GM19239 (cell line): ENCODE measurements around the gene RASAL2.
A peak's percentile ranks its signal among the peaks of the same experiment; 100 is the strongest.
"Not testable (repeated sequence)": the region's sequence is repeated elsewhere in the genome, so short reads cannot be mapped to it uniquely, and the experiment has no call there.

Source experiments
- DNase-seq: peaks from one replicate; pipeline ENCODE4 v3.0.0; 2011; ENCODE audit warnings: low spot score; ENCODE audit not compliant: insufficient read length
- FAIRE-seq: peaks from 2 replicates; lab custom pipeline; 2011; peaks lifted over from hg19 to GRCh38; lab: Jason Lieb, UNC

Gene RASAL2

GRCh38 chr1:178066908-178067614, 26.8 kb upstream of the RASAL2 start:
- no peak for DNase-seq
- peak; percentile 11 for FAIRE-seq

GRCh38 chr1:178071811-178072210, 22.1 kb upstream of the RASAL2 start:
- no peak for DNase-seq
- no peak for FAIRE-seq

GRCh38 chr1:178072326-178072725, 21.6 kb upstream of the RASAL2 start:
- DNase-seq, result no peak
- FAIRE-seq, result no peak

GRCh38 chr1:178075333-178075732, 18.6 kb upstream of the RASAL2 start:
- FAIRE-seq (no peak), DNase-seq (no peak)

GRCh38 chr1:178076607-178077006, 17.3 kb upstream of the RASAL2 start:
- DNase-seq, result no peak
- FAIRE-seq, result no peak

- FAIRE-seq (no peak), DNase-seq (no peak)
Observed at GRCh38 chr1:178077917-178078316, 16.0 kb upstream of the RASAL2 start.

GRCh38 chr1:178086294-178086693, 7.6 kb upstream of the RASAL2 start:
- FAIRE-seq, result no peak
- DNase-seq, result no peak

- FAIRE-seq, result no peak
Observed at GRCh38 chr1:178086766-178087165, 7.1 kb upstream of the RASAL2 start.

GRCh38 chr1:178088651-178089050, 5.3 kb upstream of the RASAL2 start:
- DNase-seq, result no peak
- FAIRE-seq, result no peak

More at GRCh38 chr1:178086766-178087165, 7.1 kb upstream of the RASAL2 start:
- DNase-seq, result no peak

GRCh38 chr1:178091454-178091853, 2.5 kb upstream of the RASAL2 start:
- DNase-seq, FAIRE-seq: not testable (repeated sequence)

GRCh38 chr1:178091986-178092745, 1.7 kb upstream of the RASAL2 start:
- DNase-seq, result no peak
- no peak for FAIRE-seq

- FAIRE-seq, result no peak
- no peak for DNase-seq
Observed at GRCh38 chr1:178092878-178093493, 918 bp upstream of the RASAL2 start.

GRCh38 chr1:178093494-178093950, 382 bp upstream of the RASAL2 start:
- FAIRE-seq (no peak), DNase-seq (peak; percentile 87)

- FAIRE-seq (no peak), DNase-seq (no peak)
Observed at GRCh38 chr1:178094739-178095645, 1.1 kb downstream of the RASAL2 start.

- FAIRE-seq (no peak), DNase-seq (no peak)
Observed at GRCh38 chr1:178096421-178096820, 2.5 kb downstream of the RASAL2 start.

- DNase-seq, result no peak
- no peak for FAIRE-seq
Observed at GRCh38 chr1:178098262-178098661, 4.4 kb downstream of the RASAL2 start.

GRCh38 chr1:178101266-178101630, 7.3 kb downstream of the RASAL2 start:
- no peak for FAIRE-seq
- no peak for DNase-seq

- FAIRE-seq, result no peak
- DNase-seq, result no peak
Observed at GRCh38 chr1:178101654-178102053, 7.8 kb downstream of the RASAL2 start.

GRCh38 chr1:178102218-178102617, 8.3 kb downstream of the RASAL2 start:
- DNase-seq (no peak), FAIRE-seq (no peak)

- DNase-seq, result no peak
- no peak for FAIRE-seq
Observed at GRCh38 chr1:178107823-178108222, 13.9 kb downstream of the RASAL2 start.
